ENCODE data around the gene DHRS12. TPM values are rescaled to one million over a fixed set of nuclear protein-coding genes. Genes with fewer than 3 reads are reported as not detected.

The DHRS12 gene
- total and polyA plus RNA-seq, 7 donors: 7.4 to 26.9 (median 15.8) TPM

- DNase-seq: no peak
- peak overlapping the region in 3 of 4 donors; percentile 68 to 79 (median 71) for H3K27ac ChIP-seq
- H3K9me3 ChIP-seq: no peaks in the 10 kb centered on the region
- WGBS, 2 donors: 89 to 96% methylated on average over 2 of the region's 2 CpGs
- intact Hi-C loops (cut with DNase I): loop anchor here (5.0 kb wide), 1 partner anchor 64 kb away; the partner anchor contains the start of gene DHRS12
- H3K36me3 ChIP-seq: no peaks in the 10 kb centered on the region
- H3K4me3 ChIP-seq: peak overlapping the region in 1 of 4 donors; percentile 2
- H3K4me1 ChIP-seq: peaks cover 0 to 40% (median 29%) of the 10 kb centered on the region in 4 donors
- no peaks in the 10 kb centered on the region for H3K27me3 ChIP-seq
- TF ChIP-seq, protein P1, sequence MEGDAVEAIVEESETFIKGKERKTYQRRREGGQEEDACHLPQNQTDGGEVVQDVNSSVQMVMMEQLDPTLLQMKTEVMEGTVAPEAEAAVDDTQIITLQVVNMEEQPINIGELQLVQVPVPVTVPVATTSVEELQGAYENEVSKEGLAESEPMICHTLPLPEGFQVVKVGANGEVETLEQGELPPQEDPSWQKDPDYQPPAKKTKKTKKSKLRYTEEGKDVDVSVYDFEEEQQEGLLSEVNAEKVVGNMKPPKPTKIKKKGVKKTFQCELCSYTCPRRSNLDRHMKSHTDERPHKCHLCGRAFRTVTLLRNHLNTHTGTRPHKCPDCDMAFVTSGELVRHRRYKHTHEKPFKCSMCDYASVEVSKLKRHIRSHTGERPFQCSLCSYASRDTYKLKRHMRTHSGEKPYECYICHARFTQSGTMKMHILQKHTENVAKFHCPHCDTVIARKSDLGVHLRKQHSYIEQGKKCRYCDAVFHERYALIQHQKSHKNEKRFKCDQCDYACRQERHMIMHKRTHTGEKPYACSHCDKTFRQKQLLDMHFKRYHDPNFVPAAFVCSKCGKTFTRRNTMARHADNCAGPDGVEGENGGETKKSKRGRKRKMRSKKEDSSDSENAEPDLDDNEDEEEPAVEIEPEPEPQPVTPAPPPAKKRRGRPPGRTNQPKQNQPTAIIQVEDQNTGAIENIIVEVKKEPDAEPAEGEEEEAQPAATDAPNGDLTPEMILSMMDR (IDR thresholded peaks at IDR 0.05): no peak
Measured at GRCh38 chr13:51738226-51738905, 65.6 kb downstream of the DHRS12 start.

DNA sequence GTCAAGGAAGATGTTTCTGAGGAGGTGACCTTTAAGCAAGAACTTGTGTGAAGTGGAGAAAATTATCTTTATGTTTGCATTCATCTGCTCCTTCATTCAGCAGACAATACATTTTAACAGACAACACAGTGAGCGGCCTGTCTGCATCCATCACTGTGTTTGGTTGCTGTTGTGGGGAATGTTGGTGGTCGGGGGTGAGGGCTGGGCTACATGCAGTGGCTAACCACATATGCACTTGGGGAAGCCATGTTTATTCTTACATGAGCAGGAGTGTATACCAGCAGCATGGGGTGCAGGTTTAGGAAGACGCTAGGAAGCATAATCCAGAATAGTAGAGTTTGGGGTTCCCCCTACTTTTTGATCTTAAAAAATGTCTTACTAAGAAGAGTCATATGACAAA is 66.4 kb downstream of the DHRS12 start:
- WGBS, 2 donors: 74 to 86% methylated on average over 3 of the region's 3 CpGs
- Histone ChIP-seq H3K27me3 (no peaks in the 10 kb centered on the region), H3K36me3 (no peaks in the 10 kb centered on the region), H3K4me3 (no peak overlapping the region), H3K4me1 (peaks cover 0 to 42% (median 29%) of the 10 kb centered on the region in 4 donors), H3K27ac (no peak overlapping the region), H3K9me3 (no peaks in the 10 kb centered on the region)
- no peak for DNase-seq
- intact Hi-C loops (cut with DNase I): loop anchor here (5.0 kb wide), 1 partner anchor 65 kb away; the partner anchor contains the start of gene DHRS12
- TF ChIP-seq, protein P1 (IDR thresholded peaks at IDR 0.05): no peak
- TF ChIP-seq POLR2AphosphoS5 (IDR thresholded peaks at IDR 0.05) (no peak), POLR2A (IDR thresholded peaks at IDR 0.05) (no peak), EP300 (IDR thresholded peaks at IDR 0.05) (no peak)

- Histone ChIP-seq H3K36me3 (no peaks in the 10 kb centered on the region), H3K4me3 (no peak overlapping the region), H3K9me3 (no peaks in the 10 kb centered on the region), H3K27me3 (no peaks in the 10 kb centered on the region), H3K27ac (no peak overlapping the region), H3K4me1 (peaks cover 0 to 48% (median 40%) of the 10 kb centered on the region in 4 donors)
- WGBS, 2 donors: 92 to 96% methylated on average over 2 of the region's 2 CpGs
- DNase-seq: no peak
- intact Hi-C loops (cut with DNase I): loop anchor here (5.0 kb wide), 1 partner anchor 68 kb away; the partner anchor contains the start of gene DHRS12
- TF ChIP-seq POLR2AphosphoS5 (IDR thresholded peaks at IDR 0.05) (no peak), EP300 (IDR thresholded peaks at IDR 0.05) (no peak), POLR2A (IDR thresholded peaks at IDR 0.05) (no peak)
- TF ChIP-seq, protein P1 (IDR thresholded peaks at IDR 0.05): no peak
Measured at GRCh38 chr13:51734786-51735185, 69.2 kb downstream of the DHRS12 start.

DNA sequence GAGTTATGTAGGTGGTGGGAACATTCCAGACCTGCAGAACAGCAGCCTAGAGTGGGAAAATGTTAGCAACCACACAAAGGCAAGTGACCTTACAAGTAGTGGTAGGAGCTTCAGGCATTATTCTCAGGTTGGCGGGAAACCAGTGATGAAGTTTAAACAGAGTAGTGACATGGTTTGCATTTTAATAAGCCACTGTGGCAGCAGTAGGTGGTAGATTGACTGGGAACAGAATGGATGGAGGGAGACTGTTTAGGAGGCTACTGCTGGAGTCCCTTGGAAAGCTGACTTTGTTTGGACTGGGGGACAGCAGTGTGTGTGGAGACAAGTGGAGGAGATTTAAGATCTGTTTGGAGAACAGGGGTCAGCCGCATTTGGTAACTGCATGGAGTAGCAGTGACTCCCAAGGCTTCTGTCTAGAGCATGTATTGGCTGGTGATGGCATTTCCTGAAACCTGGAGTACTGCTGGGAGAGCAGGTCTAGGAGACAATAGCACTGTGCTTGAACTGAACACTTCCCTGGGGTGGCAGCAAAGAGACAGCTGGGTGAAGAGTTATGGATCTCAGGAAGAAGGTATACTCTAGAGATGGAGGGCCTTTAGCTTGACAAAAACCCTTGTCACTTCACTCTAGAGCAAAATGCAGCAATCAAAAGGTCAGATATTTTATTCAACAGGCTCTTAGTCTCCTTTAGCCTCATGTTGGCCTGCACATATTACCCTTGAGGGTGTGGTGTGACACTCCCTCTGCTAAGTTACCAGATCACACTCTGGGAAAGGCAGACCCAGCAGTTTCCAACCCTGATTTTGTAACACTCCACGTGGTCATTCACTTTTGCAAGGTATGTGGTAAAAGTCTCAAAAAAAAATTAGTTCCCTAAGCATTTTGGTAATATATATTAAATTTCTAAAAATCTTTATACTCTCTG is 70.3 kb downstream of the DHRS12 start:
- no peak for DNase-seq
- peaks cover 0 to 44% (median 39%) of the 10 kb centered on the region in 4 donors for H3K4me1 ChIP-seq
- WGBS, 2 donors: 66 to 76% methylated on average over 3 of the region's 3 CpGs
- H3K27ac ChIP-seq: no peak overlapping the region
- TF ChIP-seq POLR2A (IDR thresholded peaks at IDR 0.05): no peak
- TF ChIP-seq, protein P1 (IDR thresholded peaks at IDR 0.05): no peak
- no peak for TF ChIP-seq EP300 (IDR thresholded peaks at IDR 0.05)
- TF ChIP-seq POLR2AphosphoS5 (IDR thresholded peaks at IDR 0.05): no peak
- intact Hi-C loops (cut with DNase I): no loop called here
- H3K4me3 ChIP-seq: no peak overlapping the region
- no peaks in the 10 kb centered on the region for H3K36me3 ChIP-seq
- H3K27me3 ChIP-seq: no peaks in the 10 kb centered on the region
- no peaks in the 10 kb centered on the region for H3K9me3 ChIP-seq
